Caki2 (cell line): Measurements from ENCODE around the gene TMEM150B. TPM values are rescaled to one million over a fixed set of nuclear protein-coding genes. Genes with fewer than 3 reads are reported as not detected.

Experiments
- DNase-seq: peaks from one replicate; pipeline ENCODE4 v3.0.0-alpha.2; 2015; ENCODE audit warnings: low read depth
- in situ Hi-C: cut with HindIII; loops from 2 replicates; pipeline ENCODE4 v1.10.0; 2016; ENCODE audit warnings: low sequenced_read_pairs, low pct_unique_long_range_greater_than_20kb, mixed read lengths
- total RNA-seq: library from RNA; depleted of rRNA; stranded (reverse); fragments of >200 nt; shearing (Covaris generic); gene quantifications from 2 replicates; pipeline ENCODE4 v1.2.3, GENCODE V29; 2014; ENCODE audit warnings: low replicate concordance

The TMEM150B gene
- total RNA-seq, 1 experiment from 2014 or later = 0.61 TPM

DNA sequence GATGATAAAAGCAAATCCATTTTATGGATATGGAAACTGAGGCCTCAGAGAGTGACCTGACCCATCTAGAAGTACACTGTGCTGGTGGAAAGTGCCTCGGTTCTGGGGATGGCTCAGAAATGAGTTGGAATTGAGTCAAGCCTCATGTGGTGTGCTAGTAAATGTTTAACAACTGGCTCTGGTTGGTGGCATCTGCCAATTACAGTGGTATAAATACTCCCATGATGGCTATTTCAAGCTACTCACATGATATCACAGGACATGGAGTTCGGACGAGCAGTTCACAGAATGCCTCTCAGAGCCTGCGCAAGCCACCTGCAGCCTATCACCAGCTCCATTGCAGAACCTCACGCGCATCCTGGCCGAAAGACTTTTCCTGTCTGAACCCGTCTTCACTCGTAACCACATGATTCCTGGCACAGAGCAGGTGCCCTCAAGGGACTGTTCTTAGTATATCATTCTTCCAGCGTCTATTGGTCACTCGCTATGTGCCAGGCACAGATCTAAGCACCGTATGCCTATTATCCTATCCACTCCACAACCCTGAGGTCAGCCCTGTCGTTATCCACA, 9.1 kb downstream of the TMEM150B start:
- no peak for DNase-seq
- in situ Hi-C loops = no loop called here

DNA sequence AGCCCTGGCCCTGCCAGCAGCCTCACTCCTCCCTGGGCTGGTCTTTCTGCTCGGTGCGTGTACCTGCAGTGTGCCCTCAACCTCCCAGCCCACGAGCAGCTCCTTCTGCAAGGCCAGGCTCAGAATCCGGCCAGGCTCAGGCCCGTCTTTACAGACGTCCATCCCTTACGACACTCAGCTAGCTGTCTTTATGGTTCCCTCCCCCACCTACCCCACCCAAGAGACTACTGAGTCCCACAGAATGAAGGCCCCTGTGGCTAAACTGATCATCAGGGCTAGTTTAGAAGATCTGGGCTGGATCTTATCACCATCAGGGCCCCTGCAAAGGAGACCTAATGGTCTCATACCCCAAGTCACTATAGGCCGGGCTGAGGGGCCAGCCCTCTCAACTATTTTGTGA, 10.7 kb downstream of the TMEM150B start:
- DNase-seq = no peak
- in situ Hi-C loops = no loop called here

- in situ Hi-C loops = no loop called here
- no peak for DNase-seq
Observed at GRCh38 chr19:55312621-55313512, 12.3 kb downstream of the TMEM150B start.

- no peak for DNase-seq
- in situ Hi-C loops = no loop called here
Observed at GRCh38 chr19:55311797-55312196, 13.3 kb downstream of the TMEM150B start.

DNA sequence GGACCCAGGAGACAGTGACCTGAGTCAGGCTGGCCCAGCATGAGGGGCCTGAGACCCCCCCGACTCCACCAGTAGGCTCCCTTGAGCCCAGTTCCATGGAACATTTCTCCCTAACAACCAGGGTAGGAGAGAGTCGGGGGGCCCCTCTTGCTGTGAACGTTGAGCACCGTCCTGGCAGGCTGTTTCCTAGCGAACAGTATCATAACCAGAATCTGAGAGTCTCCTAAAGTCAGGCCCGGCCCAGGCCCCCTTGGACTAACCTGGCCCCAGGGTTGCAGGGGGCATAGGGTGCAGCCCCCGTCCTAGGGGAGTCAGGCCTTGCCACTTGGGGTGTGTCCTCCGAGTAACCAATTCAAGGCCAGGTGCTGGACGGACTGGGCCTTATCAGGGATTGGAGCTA, 13.7 kb downstream of the TMEM150B start:
- in situ Hi-C loops = no loop called here
- no peak for DNase-seq

DNA sequence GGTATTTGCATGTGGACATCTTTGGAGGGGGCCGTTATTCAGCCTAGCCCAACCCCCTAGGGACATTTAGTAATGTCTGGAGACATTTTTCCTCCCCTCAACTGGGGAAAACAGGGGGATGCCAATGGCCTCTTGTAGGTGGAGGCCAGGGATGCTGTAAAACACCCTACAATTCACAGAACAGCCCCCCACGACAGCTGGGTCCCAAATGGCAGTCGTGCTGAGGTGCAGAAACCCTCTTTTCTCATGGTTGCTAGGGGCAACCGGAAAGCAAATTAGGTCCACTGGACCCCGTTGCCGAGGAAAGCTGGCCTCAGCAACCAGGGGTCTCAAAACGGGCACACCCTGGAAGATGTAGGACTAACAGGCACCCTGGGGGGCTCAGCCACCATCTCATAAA, 14.6 kb downstream of the TMEM150B start:
- in situ Hi-C loops = no loop called here

GRCh38 chr19:55309448-55309847, 15.7 kb downstream of the TMEM150B start:
- no peak for DNase-seq
- in situ Hi-C loops = no loop called here

More for the DNA sequence above, 14.6 kb downstream of the TMEM150B start:
- no peak for DNase-seq

DNA sequence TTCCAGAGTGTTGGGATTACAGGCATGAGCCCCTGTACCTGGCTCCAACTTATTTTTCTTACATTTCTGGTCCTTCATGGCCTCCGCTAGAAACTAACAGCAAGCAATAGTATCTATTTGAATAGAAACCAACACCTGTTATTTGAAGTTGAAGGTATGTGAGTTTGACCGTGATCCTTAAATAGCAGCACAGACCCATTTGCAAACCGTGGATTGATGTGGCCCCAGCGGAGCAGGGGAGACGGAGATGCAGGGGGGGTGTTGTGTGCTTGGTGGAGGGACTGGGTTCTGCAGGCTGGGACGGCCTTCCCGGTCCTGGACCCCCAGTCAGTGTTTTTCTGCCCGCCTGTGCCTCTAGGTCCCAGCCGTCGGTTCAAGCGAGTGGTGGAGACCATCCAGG, 16.9 kb downstream of the TMEM150B start:
- in situ Hi-C loops = no loop called here
- no peak for DNase-seq

GRCh38 chr19:55306712-55307111, 18.4 kb downstream of the TMEM150B start:
- in situ Hi-C loops = no loop called here

DNA sequence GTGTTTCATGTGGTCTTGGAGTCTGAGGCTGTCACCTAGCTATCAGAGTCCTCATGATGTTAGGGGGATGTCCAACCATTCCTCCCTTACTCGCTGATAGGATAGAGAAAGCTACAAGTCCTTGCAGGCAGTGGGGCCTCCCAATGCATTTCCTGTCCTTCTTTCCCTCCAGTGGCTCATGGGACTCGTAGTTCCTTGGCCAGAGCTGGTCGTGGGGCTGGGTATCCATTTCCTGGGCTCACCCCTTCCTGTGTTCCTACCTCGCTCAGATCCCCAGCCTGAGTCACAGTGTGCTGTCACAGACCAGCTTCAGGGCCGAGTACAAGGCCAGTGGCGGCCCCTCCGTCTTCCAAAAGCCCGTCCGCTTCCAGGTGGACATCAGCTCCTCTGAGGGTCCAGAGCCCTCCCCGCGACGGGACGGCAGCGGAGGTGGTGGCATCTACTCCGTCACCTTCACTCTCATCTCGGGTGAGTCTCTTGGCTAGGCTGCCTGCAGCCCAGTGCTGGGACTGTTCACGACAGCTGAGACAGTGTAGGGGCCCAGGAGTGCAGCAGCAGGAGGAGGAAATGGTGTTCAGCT, 19.1 kb downstream of the TMEM150B start:
- in situ Hi-C loops = no loop called here

More at GRCh38 chr19:55306712-55307111, 18.4 kb downstream of the TMEM150B start:
- no peak for DNase-seq

DNA sequence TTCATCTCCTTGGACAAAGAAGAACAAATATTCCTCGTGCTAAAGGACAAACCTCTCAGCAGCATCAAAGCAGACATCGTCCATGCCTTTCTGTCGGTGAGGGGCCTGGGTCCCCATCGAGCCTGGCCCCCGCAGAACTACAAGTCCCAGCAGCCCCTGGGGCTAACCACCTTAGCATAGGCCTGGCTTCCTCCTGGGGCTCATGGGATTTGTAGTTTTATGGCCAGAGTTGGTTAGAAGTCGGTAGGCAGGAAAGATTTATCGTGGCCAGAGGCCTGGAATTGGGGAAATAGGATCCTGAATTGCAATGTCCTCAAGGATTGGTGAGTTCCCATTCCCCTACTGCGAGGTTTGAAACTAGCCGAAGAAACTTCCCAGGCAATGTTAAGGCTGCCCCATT, 19.6 kb downstream of the TMEM150B start:
- in situ Hi-C loops = no loop called here
- DNase-seq = peak; percentile 19

More for the DNA sequence above, 19.1 kb downstream of the TMEM150B start:
- DNase-seq = no peak

DNA sequence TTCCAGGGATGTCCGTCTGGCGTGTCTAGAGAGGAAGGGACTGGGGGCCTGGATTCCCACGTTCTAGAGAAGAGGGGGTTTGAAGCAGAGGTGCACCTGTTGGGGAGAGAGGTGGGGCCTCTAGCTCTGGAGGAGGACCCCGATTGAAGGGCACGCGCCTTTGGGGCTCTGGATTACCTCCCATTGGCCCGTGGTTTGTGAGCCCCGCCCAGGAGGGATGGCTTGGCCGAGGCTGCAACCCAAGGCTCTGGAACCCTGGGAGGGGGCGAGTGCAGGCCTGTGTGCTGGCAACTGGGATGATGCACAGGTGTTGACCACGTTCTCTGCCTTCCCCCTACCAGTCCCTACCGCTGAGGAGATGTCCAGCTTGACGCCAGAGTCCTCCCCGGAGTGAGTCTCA, 20.2 kb downstream of the TMEM150B start:
- in situ Hi-C loops = no loop called here
- no peak for DNase-seq

- in situ Hi-C loops = no loop called here
- DNase-seq = no peak
Observed at GRCh38 chr19:55304279-55304978, 20.7 kb downstream of the TMEM150B start.

GRCh38 chr19:55303477-55303876, 21.7 kb downstream of the TMEM150B start:
- in situ Hi-C loops = no loop called here
- DNase-seq = no peak

DNA sequence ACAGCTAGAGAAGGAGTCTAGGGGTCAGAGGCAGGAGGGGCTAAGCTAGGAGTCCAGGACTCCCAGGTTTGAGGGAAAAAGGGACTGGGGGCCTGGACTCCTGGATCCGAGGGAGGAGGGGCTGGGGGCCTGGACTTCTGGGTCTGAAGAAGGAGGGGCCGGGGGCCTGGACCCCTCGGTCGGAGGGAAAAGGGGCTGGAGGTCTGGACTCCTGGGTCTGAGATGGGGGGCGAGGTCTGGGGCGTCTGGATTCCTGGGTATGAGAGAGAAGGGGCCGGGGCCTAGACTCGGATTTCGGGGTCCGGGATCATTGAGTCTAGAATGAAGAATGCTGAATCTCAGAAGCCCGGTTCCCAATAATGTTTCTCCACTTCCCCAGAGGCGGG, 22.8 kb downstream of the TMEM150B start:
- no peak for DNase-seq
- in situ Hi-C loops = no loop called here

GRCh38 chr19:55301459-55302317, 23.5 kb downstream of the TMEM150B start:
- in situ Hi-C loops = no loop called here
- DNase-seq = peak; percentile 74

- no peak for DNase-seq
- in situ Hi-C loops = no loop called here
Observed at GRCh38 chr19:55300886-55301458, 24.2 kb downstream of the TMEM150B start.

- in situ Hi-C loops = loop anchor here (10.0 kb wide), 1 partner anchor 45 kb away; no protein-coding TSS in a partner anchor
- DNase-seq = no peak
Observed at GRCh38 chr19:55299991-55300390, 25.1 kb downstream of the TMEM150B start.
